Skeletal muscle tissue (tissue), 4 donors: Measurements from ENCODE around the gene XRCC4. TPM values are rescaled to one million over a fixed set of nuclear protein-coding genes. Genes with fewer than 3 reads are reported as not detected.

Experiments
- H3K27ac ChIP-seq: one replicate; pipeline ENCODE4 v1.7.0; 2013; ENCODE audit warnings: mild to moderate bottlenecking, low read depth, low read length, inconsistent platforms
- H3K27me3 ChIP-seq, 3 donors: one replicate each; pipeline ENCODE4 v1.7.0; 2013; ENCODE audit warnings: low read length in 3 of 3; ENCODE audit not compliant: control insufficient read depth in 3 of 3, insufficient read depth in 3 of 3
- H3K36me3 ChIP-seq, 3 donors: one replicate each; pipeline ENCODE4 v1.7.0; 2013; ENCODE audit warnings: low read length in 3 of 3; ENCODE audit not compliant: control insufficient read depth in 3 of 3, insufficient read depth in 3 of 3
- H3K4me1 ChIP-seq, 3 donors: one replicate each; pipeline ENCODE4 v1.7.0; 2013; ENCODE audit warnings: low read length in 3 of 3, mild to moderate bottlenecking in 3 of 3; ENCODE audit not compliant: control insufficient read depth in 3 of 3, insufficient read depth in 3 of 3
- H3K4me3 ChIP-seq, 3 donors: one replicate each; pipeline ENCODE4 v1.7.0; 2013; ENCODE audit warnings: low read length in 3 of 3
- H3K9ac ChIP-seq, 3 donors: one replicate each; pipeline ENCODE4 v1.7.0; 2013; ENCODE audit warnings: low read length in 3 of 3, mild to moderate bottlenecking in 3 of 3, moderate library complexity in 2 of 3, low read depth in 1 of 3
- H3K9me3 ChIP-seq, 3 donors: one replicate each; pipeline ENCODE4 v1.7.0; 2013; ENCODE audit warnings: low read length in 3 of 3; ENCODE audit not compliant: control insufficient read depth in 3 of 3
- total RNA-seq: library from RNA; depleted of rRNA; stranded (reverse); fragments of >200 nt; gene quantifications from one replicate; pipeline ENCODE4 v1.2.3, GENCODE V29; 2014
- donor health status: Osteomylitis.

XRCC4 gene
- total RNA-seq, 1 donor from 2014 or later: 3.7 TPM

GRCh38 chr5:83095163-83095956 lies 18.0 kb downstream of the XRCC4 start:
- Histone ChIP-seq H3K9ac (no peak overlapping the region), H3K4me1 (peaks cover 0 to 3% (median 0%) of the 10 kb centered on the region in 3 donors), H3K27me3 (no peaks in the 10 kb centered on the region), H3K27ac (no peak overlapping the region), H3K36me3 (no peaks in the 10 kb centered on the region), H3K4me3 (no peak overlapping the region), H3K9me3 (no peaks in the 10 kb centered on the region)

DNA sequence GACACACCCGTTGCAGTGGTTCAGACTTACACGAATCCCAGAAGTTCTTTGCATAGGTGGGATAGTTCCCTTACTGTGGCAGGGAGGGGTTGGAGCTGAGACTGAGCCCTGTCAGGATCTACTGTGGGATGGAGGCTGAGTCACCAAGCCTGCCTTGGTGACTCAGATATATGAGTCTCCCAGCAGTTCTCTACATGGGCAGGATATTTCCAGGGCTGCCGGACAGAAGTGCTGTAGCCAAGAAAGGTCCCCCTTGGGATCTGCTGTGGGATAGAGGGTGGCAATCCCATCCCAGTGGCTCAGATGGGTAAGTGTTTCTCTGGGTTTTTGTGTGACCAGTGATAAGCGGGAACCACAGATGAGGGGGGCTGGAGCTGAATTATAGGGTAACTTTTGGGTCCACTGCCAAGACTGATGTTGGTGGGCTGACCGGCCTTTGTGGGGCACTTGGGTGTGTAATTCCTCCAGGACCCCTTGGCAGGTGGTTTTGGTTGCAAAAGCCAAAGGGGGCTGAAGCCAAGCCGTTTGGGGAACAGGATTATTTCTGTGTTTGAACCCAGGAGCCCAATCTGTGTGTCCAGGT lies 18.7 kb downstream of the XRCC4 start:
- Histone ChIP-seq H3K27me3 (no peaks in the 10 kb centered on the region), H3K9me3 (no peaks in the 10 kb centered on the region), H3K36me3 (no peaks in the 10 kb centered on the region), H3K4me3 (no peak overlapping the region), H3K9ac (no peak overlapping the region), H3K4me1 (peaks cover 0 to 3% (median 0%) of the 10 kb centered on the region in 3 donors), H3K27ac (no peak overlapping the region)

DNA sequence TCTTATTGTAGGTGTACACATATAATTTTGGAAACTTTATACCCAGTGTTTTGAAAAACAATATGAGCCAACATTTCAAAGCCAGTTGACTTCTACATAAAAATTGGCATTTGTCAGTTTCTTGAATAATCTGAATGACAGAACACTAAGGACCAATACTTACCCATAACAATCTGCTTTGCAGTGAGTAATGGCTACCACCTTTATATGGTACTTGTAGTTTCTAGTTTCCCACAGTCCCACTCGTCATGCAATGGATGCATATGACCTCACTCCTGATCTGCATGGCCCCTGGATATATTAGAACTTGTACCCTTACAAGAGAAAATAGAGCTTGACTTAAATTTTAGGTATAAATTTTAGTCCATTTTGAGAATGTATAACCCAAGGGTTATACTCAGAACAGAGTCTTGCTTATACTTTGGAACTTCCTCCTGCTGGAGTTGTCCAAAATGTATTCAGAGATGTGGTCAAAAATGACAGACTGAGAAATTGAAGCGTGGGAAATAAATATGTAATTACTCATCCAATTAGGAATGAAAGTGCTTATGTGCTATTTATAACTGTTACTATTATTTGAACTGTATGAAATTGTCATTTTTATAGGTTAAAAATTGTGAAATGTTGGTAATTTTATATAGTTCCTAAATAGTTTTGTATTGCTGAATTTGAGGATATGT lies 19.5 kb downstream of the XRCC4 start:
- Histone ChIP-seq H3K4me1 (peaks cover 0 to 3% (median 0%) of the 10 kb centered on the region in 3 donors), H3K27ac (no peak overlapping the region), H3K27me3 (no peaks in the 10 kb centered on the region), H3K9me3 (no peaks in the 10 kb centered on the region), H3K36me3 (no peaks in the 10 kb centered on the region), H3K9ac (no peak overlapping the region), H3K4me3 (no peak overlapping the region)

- Histone ChIP-seq H3K4me1 (peaks cover 0 to 3% (median 0%) of the 10 kb centered on the region in 3 donors), H3K9ac (no peak overlapping the region), H3K27me3 (no peaks in the 10 kb centered on the region), H3K4me3 (no peak overlapping the region), H3K27ac (no peak overlapping the region), H3K9me3 (no peaks in the 10 kb centered on the region), H3K36me3 (no peaks in the 10 kb centered on the region)
Observed at GRCh38 chr5:83097689-83098231, 20.4 kb downstream of the XRCC4 start.

GRCh38 chr5:83099001-83099400 lies 21.7 kb downstream of the XRCC4 start:
- H3K9me3 ChIP-seq: no peaks in the 10 kb centered on the region
- H3K4me1 ChIP-seq: peaks cover 0 to 3% (median 0%) of the 10 kb centered on the region in 3 donors
- H3K4me3 ChIP-seq: no peak overlapping the region
- no peaks in the 10 kb centered on the region for H3K36me3 ChIP-seq
- no peak overlapping the region for H3K9ac ChIP-seq
- H3K27ac ChIP-seq: no peak overlapping the region
- H3K27me3 ChIP-seq: no peaks in the 10 kb centered on the region

GRCh38 chr5:83099445-83099844 lies 22.1 kb downstream of the XRCC4 start:
- no peaks in the 10 kb centered on the region for H3K36me3 ChIP-seq
- H3K27ac ChIP-seq: no peak overlapping the region
- no peak overlapping the region for H3K9ac ChIP-seq
- no peaks in the 10 kb centered on the region for H3K9me3 ChIP-seq
- no peaks in the 10 kb centered on the region for H3K27me3 ChIP-seq
- no peak overlapping the region for H3K4me3 ChIP-seq
- peaks cover 0 to 3% (median 0%) of the 10 kb centered on the region in 3 donors for H3K4me1 ChIP-seq

DNA sequence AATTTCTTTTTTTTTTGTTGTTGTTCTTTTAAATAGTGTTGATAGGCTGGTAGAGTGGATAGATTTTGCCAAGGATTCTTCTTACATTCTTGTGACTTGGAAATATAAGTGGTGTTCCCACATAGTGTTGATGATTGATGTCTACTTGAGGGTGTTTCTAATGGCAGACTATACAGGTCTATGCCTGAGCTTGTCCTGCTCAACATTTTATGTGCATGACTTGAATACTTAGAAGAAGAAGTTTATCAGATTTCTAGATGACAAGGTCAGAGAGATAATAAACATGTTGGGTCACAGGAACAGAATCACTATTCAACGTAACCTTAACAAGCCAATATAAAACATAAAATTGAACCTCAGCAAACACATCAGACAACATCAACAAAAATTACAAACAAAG lies 24.2 kb downstream of the XRCC4 start:
- Histone ChIP-seq H3K9ac (no peak overlapping the region), H3K27me3 (no peaks in the 10 kb centered on the region), H3K4me1 (peaks cover 0 to 3% (median 0%) of the 10 kb centered on the region in 3 donors), H3K36me3 (no peaks in the 10 kb centered on the region), H3K4me3 (no peak overlapping the region), H3K9me3 (no peaks in the 10 kb centered on the region), H3K27ac (no peak overlapping the region)

DNA sequence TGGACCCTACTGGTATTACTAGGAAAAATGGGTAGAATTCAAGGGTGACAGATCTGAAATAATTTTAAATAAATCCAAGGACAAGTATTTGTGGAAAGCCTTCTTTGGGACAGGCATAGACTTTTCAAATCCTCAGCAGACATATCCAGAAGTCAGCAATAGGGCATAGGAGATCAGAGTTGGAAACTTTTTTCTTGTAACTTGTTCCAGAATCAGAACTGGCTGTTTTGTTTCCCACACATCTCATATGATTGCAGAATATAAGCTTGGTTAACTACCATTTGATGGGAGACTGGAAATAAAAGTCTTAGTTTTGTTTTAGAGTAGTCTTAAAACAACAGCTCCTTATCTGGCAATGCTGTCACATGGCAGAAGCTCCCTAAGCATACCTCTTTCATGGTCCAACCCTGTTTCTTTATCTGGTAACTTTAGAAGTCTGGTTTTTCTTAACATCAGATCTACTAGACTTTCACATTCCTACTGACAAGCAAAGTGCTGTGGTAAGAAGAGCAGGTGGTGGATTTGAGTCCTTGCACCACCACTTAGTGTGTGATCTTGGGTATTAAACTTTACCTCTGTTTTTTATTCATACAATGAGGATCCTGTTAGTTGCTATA lies 25.1 kb downstream of the XRCC4 start:
- Histone ChIP-seq H3K36me3 (no peaks in the 10 kb centered on the region), H3K9ac (no peak overlapping the region), H3K27ac (no peak overlapping the region)

GRCh38 chr5:83104021-83104420 lies 26.7 kb downstream of the XRCC4 start:
- no peaks in the 10 kb centered on the region for H3K27me3 ChIP-seq
- no peaks in the 10 kb centered on the region for H3K36me3 ChIP-seq
- no peak overlapping the region for H3K9ac ChIP-seq
- H3K4me3 ChIP-seq: no peak overlapping the region
- H3K4me1 ChIP-seq: no peaks in the 10 kb centered on the region
- no peak overlapping the region for H3K27ac ChIP-seq
- no peaks in the 10 kb centered on the region for H3K9me3 ChIP-seq

More for the DNA sequence above, 25.1 kb downstream of the XRCC4 start:
- H3K4me3 ChIP-seq: no peak overlapping the region
- peaks cover 0 to 3% (median 0%) of the 10 kb centered on the region in 3 donors for H3K4me1 ChIP-seq
- H3K9me3 ChIP-seq: no peaks in the 10 kb centered on the region
- no peaks in the 10 kb centered on the region for H3K27me3 ChIP-seq
